NCI-H446 (cell line): ENCODE results near the gene GRAMD2A.

ENCODE experiments used
- DNase-seq, 2 experiments: peaks; one replicate each; lab custom pipeline; 2025; lab: John Stamatoyannopoulos, UW

The GRAMD2A gene

DNA sequence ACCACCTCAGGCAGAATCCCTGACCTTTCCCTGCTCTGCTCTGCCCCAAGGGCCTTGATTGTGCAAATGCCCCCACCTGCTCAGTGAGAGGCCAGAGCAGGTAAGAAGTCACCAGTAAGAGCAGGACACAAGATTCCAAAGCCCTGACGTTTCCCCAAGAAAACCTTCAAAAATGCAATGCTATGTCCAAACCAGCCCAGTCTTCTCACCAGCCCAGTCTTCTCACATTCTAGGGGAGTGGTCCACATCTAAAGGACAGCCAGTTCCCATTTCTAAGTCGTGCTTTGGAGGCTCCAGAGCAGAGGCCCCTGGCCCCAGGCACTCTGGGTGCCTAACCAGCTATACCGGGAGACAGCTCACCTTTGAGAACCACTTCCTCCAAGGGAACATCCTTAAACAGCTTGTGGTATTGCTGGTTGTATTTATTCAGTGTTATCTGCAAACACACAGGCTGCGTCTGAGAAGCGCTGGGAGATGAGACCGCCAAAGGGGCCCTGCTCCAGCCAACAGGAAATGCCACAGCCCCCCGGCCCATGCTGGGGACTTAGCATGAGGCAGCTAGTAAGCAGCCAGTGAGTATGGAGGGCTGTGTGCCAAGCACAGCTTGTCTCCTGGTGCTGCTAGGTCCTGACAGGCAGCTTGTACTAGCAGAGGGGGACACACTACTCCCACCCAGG lies 29.3 kb downstream of the GRAMD2A start:
- peak in 1 of 2 experiments; percentile 26 for DNase-seq

DNA sequence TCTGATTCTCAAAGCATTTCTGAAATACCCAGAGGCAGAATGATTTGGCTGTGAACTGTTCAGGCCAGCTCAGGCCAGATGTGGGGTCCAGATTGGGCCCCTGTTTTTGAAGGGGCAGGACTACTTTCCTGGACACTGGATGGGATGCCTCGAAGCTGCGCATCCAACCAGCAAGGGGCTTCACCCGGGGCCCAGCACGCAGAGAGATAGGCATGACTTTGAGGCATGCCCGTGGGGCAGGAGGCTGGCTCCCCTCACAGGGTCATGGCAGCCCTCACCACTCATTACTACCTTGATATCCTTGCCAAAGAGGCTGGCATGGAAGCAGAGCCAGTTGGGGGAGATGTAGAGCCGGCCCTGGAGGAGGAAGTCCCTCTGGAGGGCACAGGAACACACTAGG lies 30.1 kb downstream of the GRAMD2A start:
- no peak for DNase-seq

DNA sequence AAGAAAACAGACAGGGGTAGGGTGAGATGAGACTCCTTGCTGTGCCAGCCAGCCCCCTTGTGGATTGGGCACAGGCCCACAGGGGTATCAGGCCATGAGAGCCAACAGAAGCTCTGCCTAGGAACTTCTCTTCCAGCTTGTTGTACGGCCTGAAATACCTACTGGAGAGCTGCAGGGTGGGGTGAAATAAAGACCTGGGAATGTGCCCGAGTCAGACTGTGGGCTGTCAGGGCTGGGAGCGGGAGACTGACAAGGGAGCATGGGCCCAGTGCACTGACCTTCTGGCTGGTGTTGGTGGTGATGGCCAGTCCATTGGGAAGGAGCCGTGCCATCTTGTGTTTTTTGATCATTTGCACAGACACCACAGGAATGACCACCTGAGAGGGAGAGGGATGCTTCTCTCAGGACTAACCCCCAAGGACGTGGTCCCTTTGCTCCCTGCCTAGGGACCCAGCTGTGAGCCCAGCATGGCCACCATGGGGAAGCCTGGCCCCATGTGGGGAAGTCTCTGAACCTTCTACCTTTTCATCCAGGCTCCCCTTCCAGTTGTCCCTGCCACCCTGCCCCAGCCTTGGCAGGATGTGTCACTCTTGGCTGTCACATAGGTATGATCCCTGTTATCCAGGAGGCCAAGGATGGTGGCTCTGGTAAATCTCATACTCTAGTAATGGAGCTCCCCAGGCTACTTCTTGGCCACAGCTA lies 30.7 kb downstream of the GRAMD2A start:
- no peak for DNase-seq

- DNase-seq = no peak
Observed at GRCh38 chr15:72163719-72164118, 33.9 kb downstream of the GRAMD2A start.

GRCh38 chr15:72162569-72162968 lies 35.0 kb downstream of the GRAMD2A start:
- DNase-seq = no peak

- no peak for DNase-seq
Observed at GRCh38 chr15:72161361-72162132, 36.0 kb downstream of the GRAMD2A start.

DNA sequence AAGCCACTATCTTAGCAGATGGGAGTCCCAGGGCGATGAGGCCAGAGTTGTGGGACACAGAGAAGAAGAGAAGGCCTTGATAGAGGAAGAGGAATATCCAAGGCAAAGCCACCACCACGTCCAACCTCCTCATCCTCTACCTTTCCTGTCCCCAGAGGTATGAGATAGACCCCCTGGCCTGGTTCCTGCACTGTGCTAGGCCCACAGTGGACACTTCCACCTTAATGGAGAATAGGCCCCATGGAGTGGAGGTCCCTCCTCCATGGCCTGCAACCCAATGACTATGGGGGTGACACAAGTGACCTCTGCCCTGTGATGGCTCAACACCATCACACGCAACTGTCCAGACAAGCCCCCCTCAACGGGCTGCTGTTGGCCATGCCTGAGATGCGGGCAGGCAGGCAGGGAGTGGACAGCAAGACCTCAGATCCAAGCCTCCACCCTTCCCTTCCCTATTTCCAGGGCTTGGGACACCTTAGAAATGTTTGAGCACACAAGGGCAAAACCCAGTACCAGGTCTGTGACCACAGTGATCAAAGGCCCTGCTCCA lies 36.8 kb downstream of the GRAMD2A start:
- DNase-seq = no peak

- DNase-seq = no peak
Observed at GRCh38 chr15:72156928-72157327, 40.7 kb downstream of the GRAMD2A start.

- DNase-seq = peak; percentile 33 to 78
Observed at GRCh38 chr15:72155635-72156616, 41.7 kb downstream of the GRAMD2A start.

- DNase-seq = peak in 1 of 2 experiments; percentile 28
Observed at GRCh38 chr15:72155003-72155621, 42.5 kb downstream of the GRAMD2A start.

DNA sequence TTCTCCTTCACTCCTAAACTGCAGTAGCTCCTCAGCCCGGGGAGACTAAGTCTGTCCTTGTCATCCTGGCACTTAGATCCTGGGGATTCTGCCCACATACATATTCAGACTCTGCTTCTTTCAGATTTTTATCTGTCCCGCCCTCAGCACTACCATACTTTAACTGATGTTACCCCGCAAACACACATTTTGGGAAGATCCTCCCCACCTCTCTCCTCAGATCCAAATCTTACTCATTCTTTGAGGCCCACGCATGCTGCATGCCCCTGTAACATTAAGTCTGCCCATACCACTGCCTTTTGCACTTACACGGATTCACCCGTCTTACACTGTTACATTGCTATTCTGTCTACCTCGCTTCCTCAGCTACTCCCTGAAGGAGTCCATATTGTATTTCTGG lies 43.3 kb downstream of the GRAMD2A start:
- no peak for DNase-seq

- DNase-seq = no peak
Observed at GRCh38 chr15:72153269-72154000, 44.2 kb downstream of the GRAMD2A start.

DNA sequence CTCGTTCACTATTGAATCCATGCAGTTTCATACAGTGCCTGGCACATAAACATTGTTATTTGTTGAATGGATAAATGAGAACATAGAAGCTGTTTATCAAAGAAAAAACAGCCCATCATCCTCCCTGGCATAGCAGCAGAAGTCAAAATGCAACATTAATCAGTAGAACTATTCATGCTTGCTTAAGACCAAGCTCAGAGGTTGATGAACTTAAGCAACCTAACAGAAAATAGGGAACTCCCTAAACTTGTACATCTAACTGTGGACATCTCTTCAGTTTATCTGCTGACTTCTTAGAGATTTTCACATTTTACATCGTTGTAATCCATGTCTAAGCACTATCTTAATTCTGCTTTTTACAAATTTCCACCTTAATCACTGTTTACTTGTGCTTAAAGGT lies 50.2 kb downstream of the GRAMD2A start:
- no peak for DNase-seq

- no peak for DNase-seq
Observed at GRCh38 chr15:72146934-72147333, 50.7 kb downstream of the GRAMD2A start.

DNA sequence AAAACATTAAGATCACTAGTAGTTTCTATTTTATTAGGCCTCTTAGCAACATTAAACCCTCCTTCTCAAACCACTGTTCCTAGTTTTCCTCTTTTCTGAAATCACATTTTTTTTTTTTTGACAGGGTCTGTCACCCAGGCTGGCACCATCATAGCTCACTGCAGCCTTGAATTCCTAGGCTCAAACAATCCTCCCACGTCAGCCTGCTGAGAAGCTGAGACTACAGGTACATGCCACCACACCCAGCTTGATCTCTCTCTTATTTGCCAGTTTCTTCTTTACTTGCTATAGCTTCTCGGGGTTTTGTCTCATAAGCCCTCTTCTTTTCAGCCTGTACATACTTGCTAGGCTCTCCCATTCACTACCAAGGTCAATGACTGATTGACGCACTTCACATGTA lies 51.4 kb downstream of the GRAMD2A start:
- DNase-seq = no peak

- no peak for DNase-seq
Observed at GRCh38 chr15:72141171-72142084, 56.2 kb downstream of the GRAMD2A start.

DNA sequence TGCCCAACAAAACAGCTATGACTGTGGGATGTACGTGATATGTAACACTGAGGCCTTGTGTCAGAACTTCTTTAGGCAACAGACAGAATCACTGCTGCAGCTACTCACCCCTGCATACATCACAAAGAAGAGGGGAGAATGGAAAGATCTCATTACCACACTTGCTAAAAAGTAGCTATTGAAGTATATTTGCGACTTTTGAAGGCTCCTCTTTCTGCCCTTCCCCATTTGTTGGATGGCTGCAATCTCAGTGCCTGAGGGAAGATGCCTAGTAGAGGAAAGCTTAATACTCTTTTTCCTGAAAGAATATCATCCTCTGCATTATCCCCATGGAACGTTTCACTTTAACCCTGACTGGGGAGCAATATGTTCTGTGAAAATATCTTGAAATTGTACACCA lies 57.5 kb downstream of the GRAMD2A start:
- DNase-seq = no peak

- no peak for DNase-seq
Observed at GRCh38 chr15:72139667-72140066, 57.9 kb downstream of the GRAMD2A start.
